Body of pancreas (tissue), 4 donors: Measurements from ENCODE around the gene CACUL1.

Source experiments
- CTCF ChIP-seq, 7 experiments: fragments of 450-650 bp in 4 of 7; fragments of 200-600 bp in 3 of 7; sonication (generic) in 3 of 7; IDR thresholded peaks; one replicate each; pipeline ENCODE4 v1.5.1; 2016 to 2019; ENCODE audit warnings: antibody characterized with exemption in 7 of 7
- POLR2A ChIP-seq, 3 donors: fragments of 450-650 bp; IDR thresholded peaks; one replicate each; pipeline ENCODE4 v1.6.1; 2016; ENCODE audit warnings: antibody characterized with exemption in 3 of 3, mild to moderate bottlenecking in 2 of 3

DNA sequence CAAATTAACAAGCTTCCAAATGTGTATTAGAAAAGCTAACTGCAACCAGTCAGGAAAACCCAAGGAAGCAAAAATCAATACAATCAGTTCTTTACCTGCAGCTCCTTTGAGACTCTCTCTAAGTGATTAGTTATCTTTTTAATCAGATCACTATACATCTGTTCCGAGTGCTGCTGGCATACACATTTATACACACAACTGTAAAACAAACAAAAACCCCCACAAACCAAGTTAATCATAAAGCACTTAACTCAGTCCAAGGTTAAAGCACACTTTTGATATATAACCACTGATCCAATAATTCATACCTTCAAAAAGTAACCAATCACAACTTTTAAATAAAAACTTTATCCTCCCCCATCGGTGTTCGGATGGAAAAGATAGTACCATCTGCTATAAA is 25.6 kb downstream of the CACUL1 start:
- TF ChIP-seq POLR2A (IDR thresholded peaks at IDR 0.05) (no peak), CTCF (IDR thresholded peaks at IDR 0.05) (no peak)
